PC-9 (cell line): ENCODE data around the gene MAN1C1. TPM values are rescaled to one million over a fixed set of nuclear protein-coding genes. Genes with fewer than 3 reads are reported as not detected.

Experiments used
- BruUV-seq: library from RNA; stranded (reverse); fragments of 400-500 nt; replicated peaks from 2 replicates; lab custom pipeline; 2021; lab: Mats Ljungman, UMichigan
- CTCF ChIA-PET: fragments of 300-600 bp; sonication (Branson Sonifier 250); formaldehyde crosslinking; loops from one replicate; lab custom pipeline; 2022; ENCODE audit warnings: antibody characterized with exemption; lab: Charles Lee
- POLR2A ChIA-PET: fragments of 300-600 bp; sonication (Branson Sonifier 250); formaldehyde crosslinking; loops from one replicate; lab custom pipeline; 2022; ENCODE audit warnings: antibody characterized with exemption; ENCODE audit not compliant: unreplicated experiment; lab: Charles Lee
- DNase-seq, 2 experiments: peaks; one replicate each; pipeline versions ENCODE4 v3.0.0 to v3.0.0-alpha.2; 2015 to 2022; ENCODE audit warnings: mixed read lengths in 1 of 2
- H2AFZ ChIP-seq: fragments of 200-600 bp; sonication (generic); 2 replicates; pipeline ENCODE4 v1.8.1; 2017; ENCODE audit warnings: antibody characterized with exemption
- H3F3A ChIP-seq: fragments of 200-600 bp; sonication (generic); 2 replicates; pipeline ENCODE4 v1.8.1; 2017; ENCODE audit warnings: antibody characterized with exemption, mild to moderate bottlenecking, low read depth; ENCODE audit not compliant: insufficient read depth
- H3K27ac ChIP-seq: fragments of 200-600 bp; sonication (generic); 2 replicates; pipeline ENCODE4 v1.6.1; 2016; ENCODE audit warnings: mixed run types
- H3K27me3 ChIP-seq: fragments of 200-600 bp; sonication (generic); 2 replicates; pipeline ENCODE4 v1.6.1; 2016; ENCODE audit warnings: low read depth, mixed run types; ENCODE audit not compliant: insufficient read depth
- H3K36me3 ChIP-seq: fragments of 200-600 bp; sonication (generic); 2 replicates; pipeline ENCODE4 v1.6.1; 2016; ENCODE audit warnings: low read depth, mixed run types
- H3K4me1 ChIP-seq: fragments of 200-600 bp; sonication (generic); replicated peaks from 2 replicates; pipeline ENCODE4 v1.6.1; 2016; ENCODE audit warnings: mixed run types; ENCODE audit not compliant: insufficient read depth
- H3K4me2 ChIP-seq: fragments of 200-600 bp; sonication (generic); 2 replicates; pipeline ENCODE4 v1.6.1; 2017; ENCODE audit warnings: mixed run types
- H3K4me3 ChIP-seq: fragments of 200-600 bp; sonication (generic); 2 replicates; pipeline ENCODE4 v1.6.1; 2016; ENCODE audit warnings: mixed run types
- H3K79me2 ChIP-seq: fragments of 200-600 bp; sonication (generic); 2 replicates; pipeline ENCODE4 v1.6.1; 2017; ENCODE audit warnings: low read depth, mixed run types
- H3K9me2 ChIP-seq: fragments of 200-600 bp; sonication (generic); 2 replicates; pipeline ENCODE4 v1.8.1; 2017; ENCODE audit warnings: mild to moderate bottlenecking; ENCODE audit not compliant: insufficient read depth
- H3K9me3 ChIP-seq: fragments of 200-600 bp; sonication (generic); 2 replicates; pipeline ENCODE4 v1.8.1; 2016; ENCODE audit warnings: low read depth; ENCODE audit not compliant: insufficient read depth
- H4K20me1 ChIP-seq: fragments of 200-600 bp; sonication (generic); 2 replicates; pipeline ENCODE4 v1.8.1; 2017; ENCODE audit not compliant: insufficient read depth
- EZH2 ChIP-seq: fragments of 200-600 bp; sonication (generic); IDR thresholded peaks from 2 replicates; pipeline ENCODE4 v1.8.0; 2017; ENCODE audit warnings: antibody characterized with exemption, low read depth
- intact Hi-C: fragments of 100-400 bp; cut with micrococcal nuclease; formaldehyde crosslinking; loops from one replicate; pipeline ENCODE4 v1.10.0; 2022; ENCODE audit not compliant: unreplicated experiment
- total RNA-seq: library from RNA; stranded (reverse); gene quantifications from 2 replicates; pipeline ENCODE4 v1.2.3, GENCODE V29; 2021
- TF ChIP-seq, protein P1 (sequence below): fragments of 200-600 bp; sonication (generic); conservative IDR thresholded peaks from 2 replicates; pipeline ENCODE4 v1.6.1; 2017; ENCODE audit warnings: mixed run types, antibody characterized with exemption, mild to moderate bottlenecking, moderate library complexity

The MAN1C1 gene
- total RNA-seq, 1 experiment from 2014 or later, result 0.41 TPM

GRCh38 chr1:25676488-25676887, 59.9 kb downstream of the MAN1C1 start:
- intact Hi-C loops, result no loop called here
- no peaks in the 10 kb centered on the region for H3K27me3 ChIP-seq
- H3F3A ChIP-seq, result no peaks in the 10 kb centered on the region
- no peak overlapping the region for H3K27ac ChIP-seq
- no peaks in the 10 kb centered on the region for H3K79me2 ChIP-seq
- H3K4me2 ChIP-seq, result no peak overlapping the region
- no peaks in the 10 kb centered on the region for H3K9me2 ChIP-seq
- no peak for DNase-seq
- ChIA-PET CTCF (no interaction called here), POLR2A (no interaction called here)
- no peaks in the 10 kb centered on the region for H3K4me1 ChIP-seq
- no peaks in the 10 kb centered on the region for H3K9me3 ChIP-seq
- no peaks in the 10 kb centered on the region for H3K36me3 ChIP-seq
- TF ChIP-seq, protein P1, sequence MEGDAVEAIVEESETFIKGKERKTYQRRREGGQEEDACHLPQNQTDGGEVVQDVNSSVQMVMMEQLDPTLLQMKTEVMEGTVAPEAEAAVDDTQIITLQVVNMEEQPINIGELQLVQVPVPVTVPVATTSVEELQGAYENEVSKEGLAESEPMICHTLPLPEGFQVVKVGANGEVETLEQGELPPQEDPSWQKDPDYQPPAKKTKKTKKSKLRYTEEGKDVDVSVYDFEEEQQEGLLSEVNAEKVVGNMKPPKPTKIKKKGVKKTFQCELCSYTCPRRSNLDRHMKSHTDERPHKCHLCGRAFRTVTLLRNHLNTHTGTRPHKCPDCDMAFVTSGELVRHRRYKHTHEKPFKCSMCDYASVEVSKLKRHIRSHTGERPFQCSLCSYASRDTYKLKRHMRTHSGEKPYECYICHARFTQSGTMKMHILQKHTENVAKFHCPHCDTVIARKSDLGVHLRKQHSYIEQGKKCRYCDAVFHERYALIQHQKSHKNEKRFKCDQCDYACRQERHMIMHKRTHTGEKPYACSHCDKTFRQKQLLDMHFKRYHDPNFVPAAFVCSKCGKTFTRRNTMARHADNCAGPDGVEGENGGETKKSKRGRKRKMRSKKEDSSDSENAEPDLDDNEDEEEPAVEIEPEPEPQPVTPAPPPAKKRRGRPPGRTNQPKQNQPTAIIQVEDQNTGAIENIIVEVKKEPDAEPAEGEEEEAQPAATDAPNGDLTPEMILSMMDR, result no peak
- TF ChIP-seq EZH2, result no peak
- H4K20me1 ChIP-seq, result no peaks in the 10 kb centered on the region
- BruUV-seq, result no TSS peak
- no peak overlapping the region for H2AFZ ChIP-seq
- H3K4me3 ChIP-seq, result no peak overlapping the region

DNA sequence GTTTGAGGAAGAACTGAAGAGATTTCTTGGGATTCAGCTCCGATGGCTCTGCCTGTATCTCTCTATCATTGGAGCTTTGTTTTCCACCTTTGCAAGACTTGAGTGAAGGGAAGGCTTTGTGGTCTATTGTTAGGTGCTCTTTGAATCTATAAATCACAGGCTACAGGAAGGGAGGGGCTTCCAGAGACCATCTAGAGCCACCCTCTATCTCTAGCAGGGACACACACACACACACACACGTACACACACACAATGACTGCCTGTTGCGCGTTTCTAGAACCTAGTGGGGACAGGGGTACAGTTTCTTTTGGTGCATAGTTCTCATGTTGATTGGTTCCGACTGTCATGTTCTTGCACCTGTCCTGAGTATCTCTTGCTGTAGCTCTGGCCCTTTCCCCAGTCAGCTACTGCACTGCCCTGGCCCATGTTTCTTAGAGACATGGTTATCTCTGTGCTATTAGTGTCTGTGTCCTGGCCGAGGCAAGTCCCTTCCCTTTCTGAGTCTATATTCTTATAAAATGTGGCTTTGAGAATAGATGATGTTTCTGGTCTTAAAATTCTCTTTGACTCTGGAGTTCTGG, 60.7 kb downstream of the MAN1C1 start:
- CTCF ChIA-PET, result no interaction called here

DNA sequence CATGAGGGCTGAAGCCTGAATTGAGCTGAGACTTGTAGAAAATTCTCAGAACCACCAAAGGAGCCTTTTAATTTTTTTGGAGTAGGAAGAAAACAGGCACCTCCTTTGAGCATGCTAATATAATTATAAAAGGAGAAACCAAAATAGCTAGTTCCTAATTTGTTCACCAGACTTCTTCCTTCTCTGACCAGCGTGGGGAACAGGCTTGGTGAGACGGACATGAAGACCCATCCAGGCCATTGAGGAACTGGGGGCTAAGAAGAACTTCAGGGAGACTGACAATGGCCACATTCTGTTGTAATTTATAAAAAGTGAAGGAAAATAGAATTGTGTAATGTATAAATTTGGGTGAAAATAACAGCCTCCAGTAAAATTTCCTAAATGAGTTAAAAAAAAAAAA, 62.6 kb downstream of the MAN1C1 start:
- Histone ChIP-seq H4K20me1 (no peaks in the 10 kb centered on the region), H3K4me3 (no peak overlapping the region), H3K4me1 (no peaks in the 10 kb centered on the region), H3K36me3 (no peaks in the 10 kb centered on the region), H3F3A (no peaks in the 10 kb centered on the region), H3K4me2 (no peak overlapping the region), H3K79me2 (no peaks in the 10 kb centered on the region), H3K27ac (no peak overlapping the region), H3K9me2 (no peaks in the 10 kb centered on the region), H2AFZ (no peak overlapping the region), H3K27me3 (no peaks in the 10 kb centered on the region), H3K9me3 (no peaks in the 10 kb centered on the region)
- CTCF ChIA-PET, result no interaction called here
- no TSS peak for BruUV-seq
- intact Hi-C loops, result no loop called here
- TF ChIP-seq, protein P1, result no peak
- TF ChIP-seq EZH2, result no peak
- DNase-seq, result no peak
- POLR2A ChIA-PET, result no interaction called here

More for the DNA sequence above, 60.7 kb downstream of the MAN1C1 start:
- DNase-seq, result no peak
- Histone ChIP-seq H3K4me1 (no peaks in the 10 kb centered on the region), H4K20me1 (no peaks in the 10 kb centered on the region), H3K36me3 (no peaks in the 10 kb centered on the region), H3K4me2 (no peak overlapping the region), H3K9me3 (no peaks in the 10 kb centered on the region), H3F3A (no peaks in the 10 kb centered on the region), H3K27me3 (no peaks in the 10 kb centered on the region), H3K27ac (no peak overlapping the region), H3K4me3 (no peak overlapping the region), H2AFZ (no peak overlapping the region), H3K9me2 (no peaks in the 10 kb centered on the region), H3K79me2 (no peaks in the 10 kb centered on the region)
- intact Hi-C loops, result no loop called here
- BruUV-seq, result no TSS peak
- TF ChIP-seq, protein P1, result no peak
- TF ChIP-seq EZH2, result no peak
- POLR2A ChIA-PET, result no interaction called here
